Measurements from ENCODE around the gene PALD1.

PALD1 gene

DNA sequence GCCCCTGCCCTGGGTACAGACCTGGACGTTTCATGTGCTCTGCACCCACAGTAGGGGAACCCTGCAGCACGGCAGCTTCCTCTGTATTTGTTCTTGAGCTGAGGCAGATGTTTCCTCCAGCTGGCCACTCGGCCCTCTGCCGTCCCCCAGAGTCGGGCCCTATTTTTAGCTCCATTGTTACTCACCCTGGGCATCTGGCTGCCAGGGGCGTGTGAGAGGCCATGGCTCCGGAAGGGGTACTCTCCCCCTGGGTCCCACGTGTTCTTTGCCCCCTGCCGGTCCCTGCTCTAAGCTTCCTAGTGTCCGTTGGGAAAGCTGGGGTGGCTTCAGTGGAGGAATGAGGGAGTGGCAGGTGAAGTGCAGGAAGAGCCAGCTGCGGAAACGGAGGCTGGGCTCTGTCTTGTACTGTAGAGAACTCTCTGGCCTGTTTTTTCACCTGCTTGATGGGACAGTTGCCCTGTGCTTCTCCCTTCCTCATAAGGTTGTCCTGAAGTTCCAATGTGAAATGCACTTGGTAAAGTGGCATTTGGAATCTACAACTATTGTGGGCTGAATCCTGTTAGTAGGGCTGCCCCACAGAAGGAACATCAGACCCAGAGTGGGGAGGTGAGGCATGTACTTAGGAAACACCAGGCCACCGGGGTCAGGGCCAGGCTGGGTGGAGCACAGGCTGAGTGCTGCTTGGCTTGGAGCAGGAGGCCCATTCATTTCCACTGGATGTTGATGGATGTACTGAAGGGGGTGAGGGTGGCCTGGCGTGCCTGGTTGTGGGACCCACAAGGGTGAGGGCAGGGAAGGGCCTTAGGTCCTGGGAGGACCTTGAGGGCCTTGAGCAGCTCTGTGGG is 30.6 kb downstream of the PALD1 start:
- no peak for DNase-seq

GRCh38 chr10:70509757-70510147 is 31.2 kb downstream of the PALD1 start:
- DNase-seq: no peak

DNA sequence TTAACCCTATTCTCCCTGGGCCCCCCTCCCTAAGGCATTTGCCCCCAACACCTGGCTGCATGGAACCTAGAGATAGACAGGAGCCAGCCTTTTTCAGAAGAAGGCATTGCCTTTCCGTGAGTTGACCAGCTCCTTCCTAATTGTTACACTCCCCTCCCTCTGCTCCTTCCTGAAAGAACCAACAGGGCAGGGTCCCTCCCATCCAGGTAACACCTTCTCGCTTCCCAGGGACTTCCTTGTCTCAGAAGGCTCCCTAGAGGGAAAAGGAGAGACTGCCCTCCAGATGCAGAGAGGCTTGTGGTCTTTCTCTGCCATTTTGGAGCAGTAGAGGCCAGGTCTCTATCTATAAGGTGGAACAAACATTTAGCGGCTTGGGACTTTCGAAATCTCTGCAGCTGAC is 31.9 kb downstream of the PALD1 start:
- no peak for DNase-seq

GRCh38 chr10:70510904-70511303 is 32.3 kb downstream of the PALD1 start:
- DNase-seq: no peak

GRCh38 chr10:70512149-70512639 is 33.6 kb downstream of the PALD1 start:
- no peak for DNase-seq

GRCh38 chr10:70513848-70514309 is 35.3 kb downstream of the PALD1 start:
- DNase-seq: no peak

DNA sequence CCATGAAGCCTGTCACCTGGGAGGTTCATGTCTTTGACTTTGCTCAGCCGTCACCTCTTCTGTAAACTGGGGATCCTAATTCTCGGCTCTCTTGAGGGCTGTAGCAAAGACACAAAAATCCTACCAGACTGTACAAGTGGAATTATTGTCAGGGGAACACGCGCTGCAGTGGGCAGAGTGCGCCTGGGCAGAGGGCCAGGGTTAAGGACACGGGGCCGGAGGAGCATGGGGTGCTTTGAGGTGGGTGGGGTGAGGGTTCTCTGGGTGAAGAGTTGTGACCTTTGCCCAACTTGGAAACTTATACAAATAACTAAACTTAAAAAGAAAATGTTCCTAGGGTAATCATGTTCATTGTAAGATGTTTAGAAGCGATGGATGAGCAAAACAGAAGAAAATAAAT is 36.0 kb downstream of the PALD1 start:
- DNase-seq: no peak

- no peak for DNase-seq
These were observed 36.6 kb downstream of the PALD1 start for GRCh38 chr10:70515035-70515667.

GRCh38 chr10:70518695-70519094 is 40.1 kb downstream of the PALD1 start:
- no peak for DNase-seq

DNA sequence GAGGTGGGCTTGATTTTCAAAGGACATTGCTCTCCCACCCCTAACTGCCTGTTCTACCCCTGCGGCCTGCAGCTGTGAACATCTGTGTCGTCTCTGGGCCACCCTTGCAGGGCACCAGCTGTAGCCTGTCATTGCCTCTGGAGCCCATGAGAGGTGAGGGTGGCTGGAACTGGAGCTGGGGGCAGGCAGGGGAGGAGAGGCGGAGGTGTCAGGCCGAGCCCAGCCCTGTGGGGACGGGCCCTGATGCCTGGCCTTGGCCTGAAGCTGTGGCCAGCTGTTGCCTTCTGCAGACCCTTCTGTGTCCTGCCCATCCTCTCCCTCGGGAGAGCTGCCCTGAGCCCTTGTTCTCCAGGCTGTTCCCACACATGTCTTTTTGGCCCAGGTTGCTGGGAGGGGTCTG is 44.5 kb downstream of the PALD1 start:
- DNase-seq: no peak

DNA sequence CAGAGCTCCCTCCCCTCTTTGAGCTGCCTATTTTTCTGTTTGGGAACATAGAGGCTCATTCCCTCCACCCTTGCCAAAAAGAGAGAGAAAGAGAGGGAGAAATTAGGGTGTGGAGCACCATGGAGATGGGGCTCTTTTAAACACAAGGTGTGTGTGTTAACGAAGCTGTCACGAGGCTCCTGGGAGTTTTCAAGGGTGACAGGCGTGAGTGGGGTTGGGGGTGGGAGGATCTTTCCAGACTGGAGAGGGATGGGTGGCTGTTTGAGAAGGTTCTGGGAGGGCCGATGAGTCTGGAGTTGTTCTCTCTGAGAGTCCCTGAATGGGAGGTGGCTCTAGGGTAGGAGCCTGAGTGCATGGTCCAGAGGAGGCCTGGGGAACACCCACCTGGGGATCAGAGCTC is 45.0 kb downstream of the PALD1 start:
- no peak for DNase-seq

DNA sequence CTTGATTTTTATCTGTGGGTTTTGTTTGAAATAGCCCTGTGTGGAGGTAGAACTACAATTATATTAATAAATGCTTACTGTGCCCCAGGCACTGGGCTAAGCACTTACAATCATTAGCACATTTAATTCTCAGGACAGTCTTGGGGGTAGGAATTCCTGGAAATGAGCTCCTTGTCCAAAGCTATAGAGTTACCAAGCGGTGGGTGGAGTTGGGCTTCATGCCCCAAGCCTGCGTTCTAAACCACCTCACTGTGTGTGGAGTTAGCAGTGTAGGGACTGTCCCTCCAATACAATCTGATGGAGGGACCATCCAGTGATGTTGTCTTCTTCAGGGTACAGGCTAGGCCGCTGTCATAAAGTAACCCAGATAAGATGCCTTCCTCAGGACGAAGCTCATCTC is 49.7 kb downstream of the PALD1 start:
- DNase-seq: no peak

DNA sequence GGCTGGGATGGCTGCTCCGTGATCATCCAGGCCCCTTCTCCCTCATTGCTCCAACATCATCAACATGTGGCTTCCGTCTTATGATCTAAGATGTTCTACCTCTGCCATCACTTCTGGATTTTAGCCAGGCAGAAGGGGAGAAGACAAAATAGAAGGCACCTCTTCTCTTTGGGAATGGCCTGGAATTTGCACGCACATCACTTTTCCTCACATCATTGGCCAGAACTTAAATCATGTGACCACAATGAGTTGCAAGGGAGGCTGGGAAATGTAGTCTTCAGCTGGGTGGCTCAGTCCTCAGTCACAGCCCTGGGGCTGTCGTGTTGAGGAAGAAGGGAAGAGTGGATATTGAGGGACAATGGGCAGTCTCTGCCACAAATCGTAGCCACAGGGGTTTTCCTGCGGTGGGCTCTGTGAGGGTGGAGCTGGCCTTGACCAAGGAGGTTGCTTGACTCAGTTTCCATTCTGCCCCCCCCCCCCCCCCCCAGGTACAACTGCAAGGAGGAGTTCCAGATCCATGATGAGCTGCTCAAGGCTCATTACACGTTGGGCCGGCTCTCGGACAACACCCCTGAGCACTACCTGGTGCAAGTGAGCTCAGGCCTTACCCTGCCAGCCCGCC is 50.3 kb downstream of the PALD1 start:
- DNase-seq: no peak

DNA sequence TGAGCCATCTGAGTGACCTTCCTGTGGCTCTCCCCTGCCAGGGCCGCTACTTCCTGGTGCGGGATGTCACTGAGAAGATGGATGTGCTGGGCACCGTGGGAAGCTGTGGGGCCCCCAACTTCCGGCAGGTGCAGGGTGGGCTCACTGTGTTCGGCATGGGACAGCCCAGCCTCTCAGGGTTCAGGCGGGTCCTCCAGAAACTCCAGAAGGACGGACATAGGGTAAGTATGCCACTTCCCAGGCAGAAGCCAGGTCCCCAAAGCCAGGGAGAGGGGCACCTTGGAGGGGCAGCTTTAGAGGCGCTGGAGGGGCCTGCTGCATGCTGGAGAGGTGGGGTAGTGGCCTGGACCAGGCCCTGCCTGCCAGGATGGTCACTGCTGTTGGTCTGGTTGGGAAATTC is 51.3 kb downstream of the PALD1 start:
- no peak for DNase-seq

- no peak for DNase-seq
These were observed 51.7 kb downstream of the PALD1 start for GRCh38 chr10:70530315-70530714.

DNA sequence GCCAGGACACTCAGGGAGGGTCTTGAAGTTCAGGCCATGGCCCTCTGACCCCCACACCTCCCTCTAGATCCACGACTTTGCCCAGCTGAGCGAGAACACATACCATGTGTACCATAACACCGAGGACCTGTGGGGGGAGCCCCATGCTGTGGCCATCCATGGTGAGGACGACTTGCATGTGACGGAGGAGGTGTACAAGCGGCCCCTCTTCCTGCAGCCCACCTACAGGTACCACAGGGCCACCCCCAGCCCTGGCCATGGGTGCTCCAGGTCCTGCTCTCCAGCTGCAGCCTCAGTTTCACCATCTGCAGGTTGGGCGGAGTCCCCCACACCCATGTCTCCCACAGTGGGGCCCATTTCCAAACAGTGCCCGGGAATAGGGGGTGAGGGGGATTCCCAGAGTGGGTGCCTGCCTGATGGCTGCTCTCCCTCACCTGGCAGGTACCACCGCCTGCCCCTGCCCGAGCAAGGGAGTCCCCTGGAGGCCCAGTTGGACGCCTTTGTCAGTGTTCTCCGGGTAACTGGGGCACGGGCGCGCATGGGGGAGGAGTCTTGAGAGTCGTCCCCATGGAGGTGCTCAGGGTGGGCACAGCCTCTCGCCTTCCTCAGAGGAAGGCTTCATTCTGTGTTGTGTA is 54.1 kb downstream of the PALD1 start:
- DNase-seq: no peak

DNA sequence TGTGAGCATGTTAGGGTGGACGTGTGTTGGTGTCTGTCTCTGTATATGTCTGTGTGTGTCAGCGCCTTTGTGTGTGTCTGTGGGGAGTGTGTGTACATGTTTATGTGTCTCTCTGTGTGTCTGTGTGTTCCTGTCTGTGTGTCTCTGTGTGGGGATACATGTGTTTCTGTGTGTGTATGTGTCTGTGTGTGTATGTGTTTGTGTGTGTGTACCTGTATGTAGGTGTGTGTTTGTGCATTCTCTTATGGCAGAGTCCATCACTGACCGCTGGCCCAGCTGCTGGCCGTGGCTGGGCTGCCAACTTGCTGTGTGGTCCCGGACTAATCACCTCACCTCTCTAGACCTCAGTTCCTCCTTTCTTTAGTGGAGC is 54.6 kb downstream of the PALD1 start:
- DNase-seq: no peak

GRCh38 chr10:70534281-70534680 is 55.7 kb downstream of the PALD1 start:
- no peak for DNase-seq

DNA sequence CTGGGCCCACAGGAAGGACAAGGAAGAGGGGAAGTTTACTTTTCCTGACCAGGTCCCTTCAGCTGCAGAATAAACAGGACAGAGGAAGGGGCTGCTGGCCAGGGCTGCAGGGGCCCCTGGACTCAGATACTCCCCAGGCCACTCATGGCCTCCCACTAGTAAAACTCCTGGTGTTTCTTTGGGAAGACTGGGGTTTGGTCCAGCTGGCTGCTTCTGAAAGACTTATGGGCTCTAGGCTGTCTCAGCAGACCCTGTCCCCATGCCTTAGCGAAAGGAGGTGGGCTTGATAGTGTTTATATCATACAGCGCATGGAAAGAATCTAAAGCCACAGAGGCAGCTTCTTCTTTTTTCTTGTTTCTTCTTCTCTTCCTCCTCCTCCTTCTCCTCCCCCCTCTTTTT is 56.4 kb downstream of the PALD1 start:
- no peak for DNase-seq

DNA sequence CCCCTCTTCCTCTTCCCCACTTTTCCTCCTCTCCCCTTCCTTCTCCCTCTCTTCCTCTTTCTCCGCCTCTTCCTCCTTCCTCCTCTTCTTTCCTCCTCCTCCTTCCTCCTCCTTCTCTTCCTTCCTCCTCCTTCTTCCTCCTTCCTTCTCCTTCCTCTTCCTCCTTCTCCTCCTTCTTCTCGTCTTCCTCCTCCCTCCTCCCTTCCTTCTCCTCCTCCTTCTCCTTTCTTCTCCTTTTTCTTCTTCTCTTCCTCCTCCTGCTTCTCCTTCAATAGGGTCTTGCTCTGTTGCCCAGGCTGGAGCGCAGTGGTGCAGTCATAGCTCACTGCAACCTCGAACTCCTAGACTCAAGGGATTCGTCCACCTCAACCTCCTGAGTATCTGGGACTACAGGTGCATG is 56.9 kb downstream of the PALD1 start:
- DNase-seq: no peak

- DNase-seq: no peak
These were observed 57.8 kb downstream of the PALD1 start for GRCh38 chr10:70536196-70536861.

DNA sequence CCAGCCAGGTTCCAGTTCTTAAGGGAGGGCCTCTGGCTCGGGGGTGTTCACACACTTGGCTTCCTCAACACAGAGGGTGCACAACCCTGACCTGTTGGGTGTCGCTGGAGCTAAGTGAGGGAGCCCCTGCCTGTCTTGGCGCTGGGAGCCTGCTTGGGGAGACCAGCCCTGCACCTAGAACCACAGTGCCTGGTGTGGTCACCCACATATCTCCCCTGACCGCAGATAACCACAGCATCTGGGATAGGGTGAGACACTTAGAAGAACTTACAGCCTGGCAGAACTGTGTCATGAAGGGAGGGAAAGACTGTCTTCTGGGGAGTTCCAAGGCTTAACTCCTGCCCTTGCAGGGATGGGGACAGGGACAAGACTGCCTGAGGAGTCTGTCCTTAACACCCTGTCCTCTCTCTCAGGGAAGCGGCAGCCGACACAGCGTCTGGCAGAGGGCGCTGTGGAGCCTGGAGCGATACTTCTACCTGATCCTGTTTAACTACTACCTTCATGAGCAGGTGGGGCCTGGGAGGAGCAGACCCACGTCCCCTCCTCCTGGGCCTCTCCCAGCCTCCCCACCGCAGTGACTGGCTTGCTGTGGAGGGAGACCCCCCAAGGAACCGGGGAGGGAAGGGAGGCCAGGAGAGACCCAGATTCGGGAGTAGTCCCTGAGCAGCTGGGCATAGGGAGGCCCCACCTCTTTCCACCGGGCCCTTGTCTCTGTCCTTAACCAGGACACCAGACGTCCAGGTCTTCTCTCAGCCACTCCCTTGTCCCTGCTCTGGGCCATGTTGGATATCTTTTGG is 59.0 kb downstream of the PALD1 start:
- DNase-seq: peak; percentile 8

Data from CD4-positive, alpha-beta T cell treated with Interleukin-12 subunit alpha and Interleukin-12 subunit beta, for 1 hour (primary cell).